A673 (cell line): ENCODE measurements around the gene TRIM74.
"Not testable (repeated sequence)": the region's sequence is repeated elsewhere in the genome, so short reads cannot be mapped to it uniquely, and the experiment has no call there.

Experiments used
- CTCF ChIP-seq: fragments of 300-800, 200-600 bp; sonication (generic); conservative IDR thresholded peaks from 2 replicates; pipeline ENCODE4 v1.5.1; 2017; ENCODE audit warnings: low read depth, mild to moderate bottlenecking, antibody characterized with exemption, low read length, moderate library complexity, mixed read lengths
- EZH2 ChIP-seq: fragments of 200-600 bp; sonication (generic); IDR thresholded peaks from 2 replicates; pipeline ENCODE4 v1.6.1; 2017; ENCODE audit warnings: borderline replicate concordance, low read depth, mild to moderate bottlenecking, mixed read lengths, antibody characterized with exemption, low read length; ENCODE audit not compliant: poor library complexity, severe bottlenecking

GRCh38 chr7:72982084-72982483 lies 12.8 kb upstream of the TRIM74 start:
- TF ChIP-seq CTCF, EZH2: not testable (repeated sequence)
